Smooth muscle cell (in vitro differentiated cells): ENCODE results near the gene CYS1. TPM values are rescaled to one million over a fixed set of nuclear protein-coding genes. Genes with fewer than 3 reads are reported as not detected.
A peak's percentile ranks its signal among the peaks of the same experiment; 100 is the strongest.
"Not testable (repeated sequence)": the region's sequence is repeated elsewhere in the genome, so short reads cannot be mapped to it uniquely, and the experiment has no call there.

ENCODE experiments used
- DNase-seq: peaks from one replicate; lab custom pipeline; 2025; ENCODE audit not compliant: unreplicated experiment; lab: John Stamatoyannopoulos, UW
- H2AFZ ChIP-seq: fragments of 200-600 bp; sonication (generic); 2 replicates; pipeline ENCODE4 v1.6.0; 2016; ENCODE audit warnings: antibody characterized with exemption, low read depth, mild to moderate bottlenecking
- H3F3A ChIP-seq: fragments of 200-600 bp; sonication (generic); 2 replicates; pipeline ENCODE4 v1.6.0; 2017; ENCODE audit warnings: antibody characterized with exemption, low read depth
- H3K27ac ChIP-seq: fragments of 200-600 bp; sonication (generic); 2 replicates; pipeline ENCODE4 v1.5.1; 2016; ENCODE audit warnings: low read depth, mild to moderate bottlenecking
- H3K27me3 ChIP-seq: fragments of 200-600 bp; sonication (generic); 2 replicates; pipeline ENCODE4 v1.6.1; 2016; ENCODE audit warnings: low read depth, mild to moderate bottlenecking
- H3K36me3 ChIP-seq: fragments of 200-600 bp; sonication (generic); 2 replicates; pipeline ENCODE4 v1.5.1; 2016; ENCODE audit warnings: low read depth
- H3K4me1 ChIP-seq: fragments of 200-600 bp; sonication (generic); 2 replicates; pipeline ENCODE4 v1.5.1; 2016; ENCODE audit warnings: low read depth
- H3K4me2 ChIP-seq: fragments of 200-600 bp; sonication (generic); 2 replicates; pipeline ENCODE4 v1.6.0; 2016; ENCODE audit warnings: mild to moderate bottlenecking
- H3K4me3 ChIP-seq: fragments of 200-600 bp; sonication (generic); 2 replicates; pipeline ENCODE4 v1.5.1; 2016; ENCODE audit warnings: mild to moderate bottlenecking
- H3K79me2 ChIP-seq: fragments of 200-600 bp; sonication (generic); 2 replicates; pipeline ENCODE4 v1.6.0; 2016; ENCODE audit warnings: low read depth, mild to moderate bottlenecking
- H3K9ac ChIP-seq: fragments of 200-600 bp; sonication (generic); 2 replicates; pipeline ENCODE4 v1.6.0; 2016; ENCODE audit warnings: low read depth
- H3K9me3 ChIP-seq: fragments of 200-600 bp; sonication (generic); replicated peaks from 2 replicates; pipeline ENCODE4 v1.5.1; 2016; ENCODE audit warnings: low read depth
- H4K20me1 ChIP-seq: fragments of 200-600 bp; sonication (generic); 2 replicates; pipeline ENCODE4 v1.6.0; 2016; ENCODE audit warnings: low read depth
- WGBS: methylation state at CpG from one replicate; pipeline ENCODE4 v1.1.7; 2016; ENCODE audit warnings: low lambda C conversion rate; 5-methylcytosine and 5-hydroxymethylcytosine counted together
- polyA plus RNA-seq: library from polyadenylated mRNA; unstranded; fragments of >200 nt; fragmentation: Nextera tagmentation; extraction: Ambion mirVana; gene quantifications from 2 replicates; pipeline ENCODE4 v1.2.1, GENCODE V29; 2016
- total RNA-seq: library from RNA; depleted of rRNA; stranded (reverse); fragments of >200 nt; gene quantifications from 2 replicates; pipeline ENCODE4 v1.2.3, GENCODE V29; 2014
- TF ChIP-seq, protein P1 (sequence below): fragments of 200-600 bp; sonication (generic); IDR thresholded peaks from 2 replicates; pipeline ENCODE4 v1.5.1; 2017; ENCODE audit warnings: borderline replicate concordance, mild to moderate bottlenecking, antibody characterized with exemption; ENCODE audit not compliant: insufficient read depth, poor library complexity, severe bottlenecking

CYS1 gene
- total and polyA plus RNA-seq, 2 experiments from 2014 or later = 3.9 to 11.5 TPM

DNA sequence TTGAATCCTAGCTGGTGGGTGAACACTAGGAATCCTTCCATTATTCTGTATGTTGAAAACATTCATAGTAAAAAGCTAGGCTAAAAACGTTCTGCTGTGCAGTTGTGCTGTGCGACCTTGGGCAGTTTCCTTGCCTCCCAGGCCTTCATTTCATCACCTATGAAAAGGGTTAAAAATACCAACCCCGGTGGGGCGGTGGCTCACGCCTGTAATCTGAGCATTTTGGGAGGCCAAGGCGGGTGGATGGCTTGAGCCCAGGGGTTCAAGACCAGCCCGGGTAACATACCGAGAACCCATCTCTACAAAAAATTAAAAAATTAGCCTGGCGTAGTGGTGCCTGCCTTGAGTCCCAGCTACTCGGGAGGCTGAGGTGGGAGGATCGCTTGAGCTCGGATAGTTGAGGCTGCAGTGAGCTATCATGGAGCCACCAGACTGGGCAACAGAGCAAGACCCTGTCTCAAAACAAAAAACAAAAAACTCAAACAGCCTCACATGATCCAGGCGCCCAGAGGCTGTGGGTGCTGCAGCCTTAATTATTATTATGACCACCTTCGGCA lies 39.5 kb upstream of the CYS1 start:
- Histone ChIP-seq H3K36me3 (no peaks in the 10 kb centered on the region), H3K27ac (peak overlapping the region; percentile 41), H2AFZ (peak overlapping the region; percentile 20), H4K20me1 (no peaks in the 10 kb centered on the region), H3K4me3 (peak overlapping the region; percentile 64), H3K9me3 (no peaks in the 10 kb centered on the region), H3K27me3 (no peaks in the 10 kb centered on the region), H3K79me2 (peaks cover 5% of the 10 kb centered on the region), H3F3A (peaks cover 6% of the 10 kb centered on the region), H3K4me1 (peaks cover 15% of the 10 kb centered on the region), H3K4me2 (peak overlapping the region; percentile 99), H3K9ac (no peak overlapping the region)
- WGBS = 85% methylated on average over 14 of the region's 14 CpGs
- TF ChIP-seq, protein P1, sequence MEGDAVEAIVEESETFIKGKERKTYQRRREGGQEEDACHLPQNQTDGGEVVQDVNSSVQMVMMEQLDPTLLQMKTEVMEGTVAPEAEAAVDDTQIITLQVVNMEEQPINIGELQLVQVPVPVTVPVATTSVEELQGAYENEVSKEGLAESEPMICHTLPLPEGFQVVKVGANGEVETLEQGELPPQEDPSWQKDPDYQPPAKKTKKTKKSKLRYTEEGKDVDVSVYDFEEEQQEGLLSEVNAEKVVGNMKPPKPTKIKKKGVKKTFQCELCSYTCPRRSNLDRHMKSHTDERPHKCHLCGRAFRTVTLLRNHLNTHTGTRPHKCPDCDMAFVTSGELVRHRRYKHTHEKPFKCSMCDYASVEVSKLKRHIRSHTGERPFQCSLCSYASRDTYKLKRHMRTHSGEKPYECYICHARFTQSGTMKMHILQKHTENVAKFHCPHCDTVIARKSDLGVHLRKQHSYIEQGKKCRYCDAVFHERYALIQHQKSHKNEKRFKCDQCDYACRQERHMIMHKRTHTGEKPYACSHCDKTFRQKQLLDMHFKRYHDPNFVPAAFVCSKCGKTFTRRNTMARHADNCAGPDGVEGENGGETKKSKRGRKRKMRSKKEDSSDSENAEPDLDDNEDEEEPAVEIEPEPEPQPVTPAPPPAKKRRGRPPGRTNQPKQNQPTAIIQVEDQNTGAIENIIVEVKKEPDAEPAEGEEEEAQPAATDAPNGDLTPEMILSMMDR = no peak
- no peak for DNase-seq

DNA sequence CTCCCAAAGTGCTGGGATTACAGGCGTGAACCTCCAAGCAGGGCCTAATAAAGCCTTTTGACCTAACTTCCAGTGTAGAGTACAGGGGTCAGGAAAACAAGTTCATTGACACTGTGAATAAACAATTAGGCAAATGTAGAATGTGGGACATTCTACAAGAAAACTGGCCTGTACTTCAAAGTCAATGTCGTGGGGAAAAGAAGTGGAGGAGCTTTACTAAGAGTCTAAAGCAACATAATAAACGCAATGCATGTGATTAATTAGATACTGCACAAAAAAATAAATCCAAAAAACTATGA lies 38.8 kb upstream of the CYS1 start:
- peaks cover 10% of the 10 kb centered on the region for H3K4me1 ChIP-seq
- no peak overlapping the region for H3K4me2 ChIP-seq
- no peaks in the 10 kb centered on the region for H4K20me1 ChIP-seq
- TF ChIP-seq, protein P1 = no peak
- H3K36me3 ChIP-seq = no peaks in the 10 kb centered on the region
- WGBS = 98% methylated on average over 3 of the region's 3 CpGs
- H2AFZ ChIP-seq = no peak overlapping the region
- DNase-seq = no peak
- no peaks in the 10 kb centered on the region for H3K9me3 ChIP-seq
- peaks cover 6% of the 10 kb centered on the region for H3F3A ChIP-seq
- no peak overlapping the region for H3K27ac ChIP-seq
- no peak overlapping the region for H3K9ac ChIP-seq
- H3K79me2 ChIP-seq = peaks cover 5% of the 10 kb centered on the region
- no peaks in the 10 kb centered on the region for H3K27me3 ChIP-seq
- H3K4me3 ChIP-seq = no peak overlapping the region

DNA sequence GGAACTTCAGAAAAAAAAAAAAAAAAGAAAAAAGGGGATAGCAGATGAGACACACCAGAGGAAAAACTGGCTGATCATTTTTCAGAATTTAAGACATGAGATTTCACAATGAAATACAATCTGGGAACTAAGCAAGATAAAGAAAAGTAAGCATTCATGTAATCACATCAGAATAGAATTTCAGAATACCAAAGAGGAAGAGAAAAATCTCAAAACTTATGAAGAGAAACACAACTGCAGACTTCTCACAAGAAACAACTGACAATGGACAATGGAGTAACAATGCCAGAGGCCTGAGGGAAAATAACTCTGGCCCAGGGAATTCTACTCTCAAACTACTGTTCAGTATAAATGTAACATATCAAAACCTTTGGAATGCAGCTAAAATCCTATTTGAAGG lies 29.1 kb upstream of the CYS1 start:
- Histone ChIP-seq H3K4me2 (no peak overlapping the region), H3K27me3 (no peaks in the 10 kb centered on the region), H2AFZ (no peak overlapping the region), H4K20me1 (no peaks in the 10 kb centered on the region), H3K36me3 (no peaks in the 10 kb centered on the region), H3K79me2 (no peaks in the 10 kb centered on the region), H3K4me1 (no peaks in the 10 kb centered on the region), H3K9ac (no peak overlapping the region), H3K27ac (no peak overlapping the region), H3K9me3 (no peaks in the 10 kb centered on the region), H3K4me3 (no peak overlapping the region), H3F3A (no peaks in the 10 kb centered on the region)
- TF ChIP-seq, protein P1 = no peak
- DNase-seq = no peak

DNA sequence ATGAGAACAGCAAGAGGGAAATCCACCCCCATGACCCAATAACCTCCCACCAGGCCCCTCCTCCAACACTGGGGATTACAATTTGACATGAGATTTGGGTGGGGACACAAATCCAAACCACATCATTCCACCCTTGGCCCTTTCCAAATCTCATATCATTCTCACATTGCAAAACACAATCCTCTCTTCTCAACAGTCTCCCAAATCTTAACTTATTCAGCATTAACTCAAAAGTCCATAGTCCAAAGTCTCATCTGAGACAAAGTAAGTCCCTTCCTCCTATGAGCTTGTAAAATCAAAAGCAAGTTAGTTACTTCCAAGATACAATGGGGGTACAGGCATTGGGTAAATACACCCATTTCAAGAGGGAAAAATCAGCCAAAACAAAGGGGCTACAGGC lies 24.7 kb upstream of the CYS1 start:
- not testable (repeated sequence) for H3K4me2 ChIP-seq, H3K79me2 ChIP-seq, H4K20me1 ChIP-seq, H2AFZ ChIP-seq, H3F3A ChIP-seq, H3K27me3 ChIP-seq, H3K27ac ChIP-seq, H3K36me3 ChIP-seq, H3K4me1 ChIP-seq, H3K4me3 ChIP-seq, H3K9ac ChIP-seq, H3K9me3 ChIP-seq, DNase-seq
